Effector memory CD4-positive, alpha-beta T cell (primary cell): ENCODE results near the gene WTIP.

Source experiments
- DNase-seq, 3 donors: peaks; one replicate each; pipeline ENCODE4 v3.0.0-alpha.2; 2020
- H3K27ac ChIP-seq: 2 replicates; pipeline ENCODE4 v1.7.0; 2013; ENCODE audit warnings: mild to moderate bottlenecking, low read length, moderate library complexity; ENCODE audit not compliant: insufficient read depth, poor library complexity, severe bottlenecking
- H3K27me3 ChIP-seq: replicated peaks from 2 replicates; pipeline ENCODE4 v1.7.0; 2013; ENCODE audit warnings: mild to moderate bottlenecking, low read length; ENCODE audit not compliant: insufficient read depth, control insufficient read depth, poor library complexity, severe bottlenecking
- H3K36me3 ChIP-seq: 2 replicates; pipeline ENCODE4 v1.7.0; 2013; ENCODE audit warnings: mild to moderate bottlenecking, low read length, moderate library complexity; ENCODE audit not compliant: control insufficient read depth, insufficient read depth
- H3K4me1 ChIP-seq: 2 replicates; pipeline ENCODE4 v1.7.0; 2013; ENCODE audit warnings: low read length, mild to moderate bottlenecking; ENCODE audit not compliant: control insufficient read depth, insufficient read depth, poor library complexity, severe bottlenecking
- H3K4me3 ChIP-seq: 2 replicates; pipeline ENCODE4 v1.7.0; 2013; ENCODE audit warnings: low read length, low read depth, mild to moderate bottlenecking; ENCODE audit not compliant: insufficient read depth, poor library complexity, severe bottlenecking
- H3K9me3 ChIP-seq: 2 replicates; pipeline ENCODE4 v1.7.0; 2013; ENCODE audit warnings: mild to moderate bottlenecking, low read length, moderate library complexity; ENCODE audit not compliant: control insufficient read depth

Gene WTIP

GRCh38 chr19:34513767-34514166 lies 32.2 kb downstream of the WTIP start:
- no peaks in the 10 kb centered on the region for H3K9me3 ChIP-seq
- no peak overlapping the region for H3K4me3 ChIP-seq

GRCh38 chr19:34519602-34520001 lies 38.0 kb downstream of the WTIP start:
- H3K27me3 ChIP-seq: no peaks in the 10 kb centered on the region
- H3K9me3 ChIP-seq: no peaks in the 10 kb centered on the region
- no peak overlapping the region for H3K4me3 ChIP-seq
- H3K36me3 ChIP-seq: no peaks in the 10 kb centered on the region
- DNase-seq: no peak
- H3K27ac ChIP-seq: no peak overlapping the region
- H3K4me1 ChIP-seq: no peaks in the 10 kb centered on the region

More at GRCh38 chr19:34513767-34514166, 32.2 kb downstream of the WTIP start:
- DNase-seq: no peak
- H3K4me1 ChIP-seq: no peaks in the 10 kb centered on the region
- H3K27me3 ChIP-seq: no peaks in the 10 kb centered on the region
- H3K36me3 ChIP-seq: no peaks in the 10 kb centered on the region
- H3K27ac ChIP-seq: no peak overlapping the region

- Histone ChIP-seq H3K4me3 (no peak overlapping the region), H3K36me3 (no peaks in the 10 kb centered on the region), H3K27ac (no peak overlapping the region), H3K27me3 (no peaks in the 10 kb centered on the region), H3K9me3 (no peaks in the 10 kb centered on the region), H3K4me1 (no peaks in the 10 kb centered on the region)
- DNase-seq: no peak
Observed at GRCh38 chr19:34523408-34523807, 41.9 kb downstream of the WTIP start.

GRCh38 chr19:34525001-34525400 lies 43.4 kb downstream of the WTIP start:
- H3K4me1 ChIP-seq: no peaks in the 10 kb centered on the region
- H3K36me3 ChIP-seq: no peaks in the 10 kb centered on the region
- no peaks in the 10 kb centered on the region for H3K9me3 ChIP-seq
- H3K27me3 ChIP-seq: no peaks in the 10 kb centered on the region
- no peak overlapping the region for H3K27ac ChIP-seq
- no peak overlapping the region for H3K4me3 ChIP-seq
- no peak for DNase-seq

- peaks cover 3% of the 10 kb centered on the region for H3K27me3 ChIP-seq
Observed at GRCh38 chr19:34534206-34534605, 52.6 kb downstream of the WTIP start.

GRCh38 chr19:34539396-34539795 lies 57.8 kb downstream of the WTIP start:
- Histone ChIP-seq H3K27me3 (no peaks in the 10 kb centered on the region), H3K9me3 (no peaks in the 10 kb centered on the region)
- DNase-seq: no peak

More at GRCh38 chr19:34534206-34534605, 52.6 kb downstream of the WTIP start:
- Histone ChIP-seq H3K4me1 (no peaks in the 10 kb centered on the region), H3K9me3 (no peaks in the 10 kb centered on the region), H3K4me3 (no peak overlapping the region), H3K27ac (no peak overlapping the region), H3K36me3 (no peaks in the 10 kb centered on the region)
- DNase-seq: no peak

GRCh38 chr19:34540811-34541557 lies 59.4 kb downstream of the WTIP start:
- DNase-seq: no peak
- Histone ChIP-seq H3K4me1 (no peaks in the 10 kb centered on the region), H3K27me3 (no peaks in the 10 kb centered on the region), H3K4me3 (no peak overlapping the region), H3K27ac (no peak overlapping the region), H3K9me3 (no peaks in the 10 kb centered on the region), H3K36me3 (no peaks in the 10 kb centered on the region)

More at GRCh38 chr19:34539396-34539795, 57.8 kb downstream of the WTIP start:
- Histone ChIP-seq H3K4me1 (no peaks in the 10 kb centered on the region), H3K4me3 (no peak overlapping the region), H3K27ac (no peak overlapping the region), H3K36me3 (no peaks in the 10 kb centered on the region)

- no peaks in the 10 kb centered on the region for H3K4me1 ChIP-seq
- no peak for DNase-seq
- no peak overlapping the region for H3K4me3 ChIP-seq
- H3K27ac ChIP-seq: no peak overlapping the region
- no peaks in the 10 kb centered on the region for H3K36me3 ChIP-seq
- H3K9me3 ChIP-seq: peaks cover 4% of the 10 kb centered on the region
- H3K27me3 ChIP-seq: no peaks in the 10 kb centered on the region
Observed at GRCh38 chr19:34549833-34550232, 68.3 kb downstream of the WTIP start.

- no peaks in the 10 kb centered on the region for H3K36me3 ChIP-seq
- H3K27ac ChIP-seq: no peak overlapping the region
- DNase-seq: no peak
- peaks cover 2% of the 10 kb centered on the region for H3K9me3 ChIP-seq
- peaks cover 8% of the 10 kb centered on the region for H3K27me3 ChIP-seq
- no peak overlapping the region for H3K4me3 ChIP-seq
- H3K4me1 ChIP-seq: no peaks in the 10 kb centered on the region
Observed at GRCh38 chr19:34555447-34555846, 73.9 kb downstream of the WTIP start.

GRCh38 chr19:34556488-34556887 lies 74.9 kb downstream of the WTIP start:
- DNase-seq: no peak
- peaks cover 8% of the 10 kb centered on the region for H3K27me3 ChIP-seq
- no peaks in the 10 kb centered on the region for H3K9me3 ChIP-seq
- H3K27ac ChIP-seq: no peak overlapping the region
- H3K4me3 ChIP-seq: no peak overlapping the region
- H3K36me3 ChIP-seq: no peaks in the 10 kb centered on the region
- no peaks in the 10 kb centered on the region for H3K4me1 ChIP-seq
